ENCODE results near the gene SHC2.

GRCh38 chr19:468587-469256 is 7.9 kb upstream of the SHC2 start:
- TF ChIP-seq CTCF (IDR thresholded peaks at IDR 0.05) (no peak), POLR2A (IDR thresholded peaks at IDR 0.05) (no peak)
